NCI-H1105 treated with DMSO at 0.1 percent for 48 hours (cell line): ENCODE results near the gene PLEKHM2.
A peak's percentile ranks its signal among the peaks of the same experiment; 100 is the strongest.

ENCODE experiments used
- DNase-seq: peaks from one replicate; lab custom pipeline; 2025; lab: John Stamatoyannopoulos, UW

The PLEKHM2 gene

GRCh38 chr1:15726508-15726907 is 42.4 kb downstream of the PLEKHM2 start:
- DNase-seq: no peak

GRCh38 chr1:15727021-15727420 is 42.9 kb downstream of the PLEKHM2 start:
- DNase-seq: no peak

GRCh38 chr1:15727424-15727823 is 43.3 kb downstream of the PLEKHM2 start:
- DNase-seq: no peak

- DNase-seq: no peak
Measured at GRCh38 chr1:15727866-15728534, 43.9 kb downstream of the PLEKHM2 start.

GRCh38 chr1:15728937-15729657 is 45.0 kb downstream of the PLEKHM2 start:
- DNase-seq: no peak

- no peak for DNase-seq
Measured at GRCh38 chr1:15730423-15730822, 46.3 kb downstream of the PLEKHM2 start.

GRCh38 chr1:15730936-15731335 is 46.8 kb downstream of the PLEKHM2 start:
- no peak for DNase-seq

- no peak for DNase-seq
Measured at GRCh38 chr1:15731735-15732685, 47.9 kb downstream of the PLEKHM2 start.

- no peak for DNase-seq
Measured at GRCh38 chr1:15732686-15733081, 48.6 kb downstream of the PLEKHM2 start.

GRCh38 chr1:15733218-15733725 is 49.2 kb downstream of the PLEKHM2 start:
- no peak for DNase-seq

- no peak for DNase-seq
Measured at GRCh38 chr1:15733726-15734226, 49.7 kb downstream of the PLEKHM2 start.

GRCh38 chr1:15734296-15734695 is 50.2 kb downstream of the PLEKHM2 start:
- DNase-seq: no peak

GRCh38 chr1:15734901-15735300 is 50.8 kb downstream of the PLEKHM2 start:
- DNase-seq: no peak

GRCh38 chr1:15735304-15736037 is 51.4 kb downstream of the PLEKHM2 start:
- no peak for DNase-seq

GRCh38 chr1:15736038-15736891 is 52.1 kb downstream of the PLEKHM2 start, which contains the start of gene SLC25A34:
Gene SLC25A34 (plus strand): TSS chr1:15736258. CDS start chr1:15736486, 228 bp downstream.
- DNase-seq: peak; percentile 91

GRCh38 chr1:15736892-15737261 is 52.8 kb downstream of the PLEKHM2 start:
- DNase-seq: no peak

- no peak for DNase-seq
Measured at GRCh38 chr1:15737324-15738319, 53.5 kb downstream of the PLEKHM2 start.

GRCh38 chr1:15738416-15739113 is 54.4 kb downstream of the PLEKHM2 start:
- DNase-seq: no peak
